ENCODE measurements around the gene HHIPL2. TPM values are rescaled to one million over a fixed set of nuclear protein-coding genes. Genes with fewer than 3 reads are reported as not detected.

The HHIPL2 gene
- total and polyA plus RNA-seq, 2 of the 4 experiments (the other 2 are of a cell fraction) = under 0.01 to 0.12 TPM

- H3K4ac ChIP-seq (ENCODE audit: low read depth, low read length) = no peak overlapping the region
- H2AFZ ChIP-seq (replicated peaks; ENCODE audit: low read length, poor library complexity) = no peak overlapping the region
- no peak overlapping the region for H2AK5ac ChIP-seq (ENCODE audit: low read depth, low read length)
- peaks cover 3% of the 10 kb centered on the region; the same call in 1 of the 2 replicates for H3K36me3 ChIP-seq (ENCODE audit: control insufficient read depth, insufficient read depth, low read length)
- H4K20me1 ChIP-seq (ENCODE audit: insufficient read depth, low read length) = no peaks in the 10 kb centered on the region
- no peaks in the 10 kb centered on the region; the same call in 1 of the 2 replicates for H3K4me1 ChIP-seq (ENCODE audit: control insufficient read depth, insufficient read depth, low read length)
- H3K79me1 ChIP-seq (ENCODE audit: low read depth in 1 of 2, low read length in 2 of 2) = peaks cover 4 to 13% of the 10 kb centered on the region in 2 experiments
- no peak overlapping the region for H2AK9ac ChIP-seq (replicated peaks; ENCODE audit: low read depth, low read length, poor library complexity)
- in situ Hi-C loops (cut with MboI; ENCODE audit: low sequenced_read_pairs) = no loop called here
- ChIA-PET POLR2A (ENCODE audit: unreplicated experiment) (no interaction called here), CTCF (no interaction called here)
- no peak overlapping the region for H3K27ac ChIP-seq (ENCODE audit: insufficient read depth, low read length)
- H3K56ac ChIP-seq (ENCODE audit: extremely low read depth, insufficient read depth, low read length) = no peak overlapping the region
- no peak overlapping the region for H2BK120ac ChIP-seq (ENCODE audit: low read depth, low read length)
- no peak overlapping the region for H2BK5ac ChIP-seq (ENCODE audit: low read depth, low read length, poor library complexity, severe bottlenecking)
- H3K4me2 ChIP-seq (ENCODE audit: low read depth, low read length) = no peak overlapping the region
- H2BK15ac ChIP-seq (ENCODE audit: low read depth, low read length) = no peak overlapping the region
- intact Hi-C loops (cut with micrococcal nuclease) = no loop called here
- H3K23ac ChIP-seq (ENCODE audit: low read depth, low read length) = no peak overlapping the region
- H4K8ac ChIP-seq (ENCODE audit: low read depth in 2 of 2, low read length in 2 of 2) = no peak overlapping the region
- no peak for ATAC-seq (ENCODE audit: low read depth)
- TF ChIP-seq RFX5 (IDR thresholded peaks at IDR 0.05; ENCODE audit: low read depth, low read length) (no peak), POLR2A (IDR thresholded peaks at IDR 0.05; ENCODE audit: low read depth, low read length) (no peak), FOS (IDR thresholded peaks at IDR 0.05; ENCODE audit: low read depth, low read length) (no peak), ELK1 (IDR thresholded peaks at IDR 0.05; ENCODE audit: borderline replicate concordance, low read depth, low read length) (no peak), CHD1 (IDR thresholded peaks at IDR 0.05; ENCODE audit: low read depth, low read length) (no peak), BHLHE40 (IDR thresholded peaks at IDR 0.05; ENCODE audit: low read depth, low read length) (no peak), RCOR1 (IDR thresholded peaks at IDR 0.05; ENCODE audit: insufficient replicate concordance, low read length) (no peak), MXI1 (IDR thresholded peaks at IDR 0.05; ENCODE audit: borderline replicate concordance, low read depth, low read length) (no peak), SMC3 (IDR thresholded peaks at IDR 0.05; ENCODE audit: low read depth, low read length) (no peak), CEBPB (IDR thresholded peaks at IDR 0.05; ENCODE audit: low read depth, low read length) (no peak), MAZ (IDR thresholded peaks at IDR 0.05; ENCODE audit: borderline replicate concordance, low read depth, low read length) (no peak), RAD21 (IDR thresholded peaks at IDR 0.05; ENCODE audit: low read length) (no peak), NFE2L2 (IDR thresholded peaks at IDR 0.05; ENCODE audit: low read depth, low read length) (no peak), MAFK (IDR thresholded peaks at IDR 0.05; ENCODE audit: low read depth, low read length) (no peak), CTCF (conservative IDR thresholded peaks at IDR 0.05; ENCODE audit: low read depth, low read length) (no peak)
- TF ChIP-seq, protein P1, sequence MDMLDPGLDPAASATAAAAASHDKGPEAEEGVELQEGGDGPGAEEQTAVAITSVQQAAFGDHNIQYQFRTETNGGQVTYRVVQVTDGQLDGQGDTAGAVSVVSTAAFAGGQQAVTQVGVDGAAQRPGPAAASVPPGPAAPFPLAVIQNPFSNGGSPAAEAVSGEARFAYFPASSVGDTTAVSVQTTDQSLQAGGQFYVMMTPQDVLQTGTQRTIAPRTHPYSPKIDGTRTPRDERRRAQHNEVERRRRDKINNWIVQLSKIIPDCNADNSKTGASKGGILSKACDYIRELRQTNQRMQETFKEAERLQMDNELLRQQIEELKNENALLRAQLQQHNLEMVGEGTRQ (IDR thresholded peaks at IDR 0.05; ENCODE audit: low read depth, low read length) = no peak
- H3K9me1 ChIP-seq (ENCODE audit: insufficient read depth, low read length) = 0 out of 2 replicates have a peak, but pooled peaks cover 2% of the 10 kb centered on the region
- dilution Hi-C loops (cut with HindIII; ENCODE audit: low sequenced_read_pairs, unreplicated experiment) = no loop called here
- no peaks in the 10 kb centered on the region for H3K9me3 ChIP-seq (ENCODE audit: control insufficient read depth, insufficient read depth, low read length)
- no peak overlapping the region for H3K14ac ChIP-seq (replicated peaks; ENCODE audit: low read depth, low read length)
- no peak overlapping the region for H4K5ac ChIP-seq (ENCODE audit: low read depth, low read length)
- H2BK20ac ChIP-seq (ENCODE audit: low read depth, low read length) = no peak overlapping the region
- no peak overlapping the region for H4K91ac ChIP-seq (ENCODE audit: insufficient read depth, low read depth, low read length)
- H3K18ac ChIP-seq (ENCODE audit: low read depth, low read length) = no peak overlapping the region
- H3K4me3 ChIP-seq (ENCODE audit: insufficient read depth, low read depth, low read length) = no peak overlapping the region
- DNase-seq = no peak
- H3K27me3 ChIP-seq (ENCODE audit: control insufficient read depth, insufficient read depth, low read length) = no peaks in the 10 kb centered on the region
- BruUV-seq (replicated peaks) = no TSS peak
- H3K9ac ChIP-seq (ENCODE audit: low read depth, low read length) = no peak overlapping the region
- WGBS, 2 experiments (ENCODE audit: extremely low coverage in 2 of 2, insufficient read length in 1 of 2) = 100% methylated on average over 1 of the region's 5 CpGs; no CpG with 5 or more reads in 1 of the 2 experiments
Observed at GRCh38 chr1:222583079-222583478, 35.2 kb upstream of the HHIPL2 start.

All from IMR-90 (cell line).